Caki2 (cell line): ENCODE data around the gene LORICRIN. TPM values are rescaled to one million over a fixed set of nuclear protein-coding genes. Genes with fewer than 3 reads are reported as not detected.

Source experiments
- DNase-seq: peaks from one replicate; pipeline ENCODE4 v3.0.0-alpha.2; 2015; ENCODE audit warnings: low read depth
- in situ Hi-C: cut with HindIII; loops from 2 replicates; pipeline ENCODE4 v1.10.0; 2016; ENCODE audit warnings: low sequenced_read_pairs, low pct_unique_long_range_greater_than_20kb, mixed read lengths
- total RNA-seq: library from RNA; depleted of rRNA; stranded (reverse); fragments of >200 nt; shearing (Covaris generic); gene quantifications from 2 replicates; pipeline ENCODE4 v1.2.3, GENCODE V29; 2014; ENCODE audit warnings: low replicate concordance; rRNA removed

Gene LORICRIN
- total RNA-seq, 1 experiment from 2014 or later, result not detected

- in situ Hi-C loops, result no loop called here
- no peak for DNase-seq
Measured at GRCh38 chr1:153291514-153291913, 32.0 kb downstream of the LORICRIN start.

- in situ Hi-C loops, result no loop called here
- DNase-seq, result no peak
Measured at GRCh38 chr1:153292185-153292584, 32.7 kb downstream of the LORICRIN start.

- in situ Hi-C loops, result no loop called here
- no peak for DNase-seq
Measured at GRCh38 chr1:153292740-153293479, 33.4 kb downstream of the LORICRIN start.

GRCh38 chr1:153293480-153293775 is 33.9 kb downstream of the LORICRIN start:
- in situ Hi-C loops, result no loop called here
- DNase-seq, result no peak

- no peak for DNase-seq
- in situ Hi-C loops, result no loop called here
Measured at GRCh38 chr1:153293851-153294250, 34.4 kb downstream of the LORICRIN start.

GRCh38 chr1:153302308-153302707 is 42.8 kb downstream of the LORICRIN start:
- in situ Hi-C loops, result no loop called here
- no peak for DNase-seq

GRCh38 chr1:153305682-153306081 is 46.2 kb downstream of the LORICRIN start:
- in situ Hi-C loops, result no loop called here
- no peak for DNase-seq

- no peak for DNase-seq
- in situ Hi-C loops, result no loop called here
Measured at GRCh38 chr1:153306303-153307220, 47.1 kb downstream of the LORICRIN start.

- in situ Hi-C loops, result no loop called here
Measured at GRCh38 chr1:153307221-153307600, 47.7 kb downstream of the LORICRIN start.

GRCh38 chr1:153308540-153308939 is 49.1 kb downstream of the LORICRIN start:
- in situ Hi-C loops, result no loop called here
- no peak for DNase-seq

More at GRCh38 chr1:153307221-153307600, 47.7 kb downstream of the LORICRIN start:
- DNase-seq, result no peak

GRCh38 chr1:153309441-153309840 is 50.0 kb downstream of the LORICRIN start:
- DNase-seq, result no peak
- in situ Hi-C loops, result no loop called here

GRCh38 chr1:153310526-153310925 is 51.0 kb downstream of the LORICRIN start:
- in situ Hi-C loops, result no loop called here
- DNase-seq, result no peak

Other genes starting within 250 kb of the LORICRIN start
- gene SPRR1B, start 228.5 kb upstream of the LORICRIN start, total RNA-seq, result not detected in 2 replicates
- not detected in 2 replicates for gene SPRR2D, start 218.6 kb upstream of the LORICRIN start, total RNA-seq
- not detected in 2 replicates for gene SPRR2A, start 202.2 kb upstream of the LORICRIN start, total RNA-seq
- not detected in 2 replicates for gene SPRR2B, start 188.1 kb upstream of the LORICRIN start, total RNA-seq
- gene SPRR2E, start 165.2 kb upstream of the LORICRIN start, total RNA-seq, result not detected in 2 replicates
- not detected in 2 replicates for gene SPRR2F, start 146.2 kb upstream of the LORICRIN start, total RNA-seq
- gene SPRR2G, start 108.8 kb upstream of the LORICRIN start, total RNA-seq, result not detected in 2 replicates
- not detected in 2 replicates for gene LELP1, start 56.3 kb upstream of the LORICRIN start, total RNA-seq
- gene PRR9, start 42.1 kb upstream of the LORICRIN start, total RNA-seq, result not detected in 2 replicates
- gene PGLYRP3, start 53.3 kb downstream of the LORICRIN start, total RNA-seq, result not detected in 2 replicates
- gene PGLYRP4, start 89.2 kb downstream of the LORICRIN start, total RNA-seq, result not detected in 2 replicates
- not detected in 2 replicates for gene S100A9, start 98.2 kb downstream of the LORICRIN start, total RNA-seq
- gene S100A12, start 115.9 kb downstream of the LORICRIN start, total RNA-seq, result not detected in 2 replicates
- not detected in 2 replicates for gene S100A8, start 131.4 kb downstream of the LORICRIN start, total RNA-seq
- not detected in 2 replicates for gene S100A7A, start 156.8 kb downstream of the LORICRIN start, total RNA-seq
- gene S100A7, start 201.0 kb downstream of the LORICRIN start, total RNA-seq, result not detected in 2 replicates